Suprapubic skin (tissue), 4 donors: ENCODE data around the gene RELN. TPM values are rescaled to one million over a fixed set of nuclear protein-coding genes. Genes with fewer than 3 reads are reported as not detected.

ENCODE experiments used
- DNase-seq, 2 donors: peaks; one replicate each; pipeline ENCODE4 v3.0.0-alpha.2; 2019; ENCODE audit warnings: low spot score in 2 of 2
- H3K27ac ChIP-seq: fragments of 200-600 bp; sonication (generic); one replicate; pipeline ENCODE4 v1.5.1; 2019
- H3K27me3 ChIP-seq: fragments of 200-600 bp; sonication (generic); one replicate; pipeline ENCODE4 v1.5.1; 2019
- H3K36me3 ChIP-seq: fragments of 200-600 bp; sonication (generic); one replicate; pipeline ENCODE4 v1.5.1; 2019
- H3K4me1 ChIP-seq: fragments of 200-600 bp; sonication (generic); one replicate; pipeline ENCODE4 v1.5.1; 2019
- H3K4me3 ChIP-seq: fragments of 200-600 bp; sonication (generic); one replicate; pipeline ENCODE4 v1.5.1; 2019; ENCODE audit warnings: mild to moderate bottlenecking
- H3K9me3 ChIP-seq: fragments of 200-600 bp; sonication (generic); one replicate; pipeline ENCODE4 v1.5.1; 2019
- EP300 ChIP-seq: sonication (generic); formaldehyde crosslinking; IDR thresholded peaks from one replicate; pipeline ENCODE4 v1.6.1; 2017; ENCODE audit warnings: antibody characterized with exemption
- POLR2A ChIP-seq, 2 donors: fragments of 450-650 bp; IDR thresholded peaks; one replicate each; pipeline ENCODE4 v1.6.1; 2017; ENCODE audit warnings: antibody characterized with exemption in 2 of 2, mild to moderate bottlenecking in 2 of 2, moderate library complexity in 2 of 2
- POLR2AphosphoS5 ChIP-seq, 3 donors: sonication (generic); formaldehyde crosslinking; IDR thresholded peaks; one replicate each; pipeline ENCODE4 v1.6.1; 2017; ENCODE audit warnings: antibody characterized with exemption in 3 of 3
- WGBS: methylation state at CpG from one replicate; pipeline ENCODE4 v1.1.5; 2018; 5-methylcytosine and 5-hydroxymethylcytosine counted together
- total RNA-seq, 4 donors: library from RNA; depleted of rRNA; stranded (reverse); fragments of >200 nt; gene quantifications; one replicate each; pipeline ENCODE4 v1.1.0, GENCODE V29; 2016
- TF ChIP-seq, protein P1 (sequence below), 2 donors: fragments of 200-600 bp in 1 of 2; fragments of 450-650 bp in 1 of 2; sonication (generic) in 1 of 2; IDR thresholded peaks; one replicate each; pipeline ENCODE4 v1.5.1; 2016 to 2019; ENCODE audit warnings: antibody characterized with exemption in 2 of 2, mild to moderate bottlenecking in 1 of 2, moderate library complexity in 1 of 2

The RELN gene
- total RNA-seq, 4 donors from 2014 or later: 0.72 to 1.8 (median 1.3) TPM

GRCh38 chr7:103686763-103687162, 302.7 kb downstream of the RELN start:
- H3K4me1 ChIP-seq: no peaks in the 10 kb centered on the region

GRCh38 chr7:103686064-103686463, 303.4 kb downstream of the RELN start:
- H3K27me3 ChIP-seq: no peaks in the 10 kb centered on the region
- no peaks in the 10 kb centered on the region for H3K4me1 ChIP-seq
- H3K36me3 ChIP-seq: no peaks in the 10 kb centered on the region
- no peak overlapping the region for H3K27ac ChIP-seq
- H3K9me3 ChIP-seq: no peaks in the 10 kb centered on the region
- H3K4me3 ChIP-seq: no peak overlapping the region
- 80% methylated on average over 2 of the region's 2 CpGs for WGBS
- TF ChIP-seq, protein P1, sequence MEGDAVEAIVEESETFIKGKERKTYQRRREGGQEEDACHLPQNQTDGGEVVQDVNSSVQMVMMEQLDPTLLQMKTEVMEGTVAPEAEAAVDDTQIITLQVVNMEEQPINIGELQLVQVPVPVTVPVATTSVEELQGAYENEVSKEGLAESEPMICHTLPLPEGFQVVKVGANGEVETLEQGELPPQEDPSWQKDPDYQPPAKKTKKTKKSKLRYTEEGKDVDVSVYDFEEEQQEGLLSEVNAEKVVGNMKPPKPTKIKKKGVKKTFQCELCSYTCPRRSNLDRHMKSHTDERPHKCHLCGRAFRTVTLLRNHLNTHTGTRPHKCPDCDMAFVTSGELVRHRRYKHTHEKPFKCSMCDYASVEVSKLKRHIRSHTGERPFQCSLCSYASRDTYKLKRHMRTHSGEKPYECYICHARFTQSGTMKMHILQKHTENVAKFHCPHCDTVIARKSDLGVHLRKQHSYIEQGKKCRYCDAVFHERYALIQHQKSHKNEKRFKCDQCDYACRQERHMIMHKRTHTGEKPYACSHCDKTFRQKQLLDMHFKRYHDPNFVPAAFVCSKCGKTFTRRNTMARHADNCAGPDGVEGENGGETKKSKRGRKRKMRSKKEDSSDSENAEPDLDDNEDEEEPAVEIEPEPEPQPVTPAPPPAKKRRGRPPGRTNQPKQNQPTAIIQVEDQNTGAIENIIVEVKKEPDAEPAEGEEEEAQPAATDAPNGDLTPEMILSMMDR (IDR thresholded peaks at IDR 0.05): no peak
- no peak for TF ChIP-seq POLR2A (IDR thresholded peaks at IDR 0.05)
- TF ChIP-seq EP300: no peak
- TF ChIP-seq POLR2AphosphoS5 (IDR thresholded peaks at IDR 0.05): no peak
- DNase-seq: no peak

More at GRCh38 chr7:103686763-103687162, 302.7 kb downstream of the RELN start:
- no peaks in the 10 kb centered on the region for H3K27me3 ChIP-seq
- H3K4me3 ChIP-seq: no peak overlapping the region
- DNase-seq: no peak
- no peak overlapping the region for H3K27ac ChIP-seq
- H3K36me3 ChIP-seq: no peaks in the 10 kb centered on the region
- no peaks in the 10 kb centered on the region for H3K9me3 ChIP-seq
- no peak for TF ChIP-seq POLR2AphosphoS5 (IDR thresholded peaks at IDR 0.05)
- TF ChIP-seq POLR2A (IDR thresholded peaks at IDR 0.05): no peak
- TF ChIP-seq, protein P1 (IDR thresholded peaks at IDR 0.05): no peak
- TF ChIP-seq EP300: no peak
- WGBS: 57% methylated on average over 2 of the region's 2 CpGs

GRCh38 chr7:103685646-103686045, 303.8 kb downstream of the RELN start:
- TF ChIP-seq POLR2A (IDR thresholded peaks at IDR 0.05) (no peak), EP300 (no peak), POLR2AphosphoS5 (IDR thresholded peaks at IDR 0.05) (no peak)
- TF ChIP-seq, protein P1 (IDR thresholded peaks at IDR 0.05): no peak
- H3K4me3 ChIP-seq: no peak overlapping the region
- no peaks in the 10 kb centered on the region for H3K9me3 ChIP-seq
- no peaks in the 10 kb centered on the region for H3K36me3 ChIP-seq
- H3K4me1 ChIP-seq: no peaks in the 10 kb centered on the region
- H3K27ac ChIP-seq: no peak overlapping the region
- DNase-seq: no peak
- no peaks in the 10 kb centered on the region for H3K27me3 ChIP-seq
- 84% methylated on average over 2 of the region's 2 CpGs for WGBS

- H3K27ac ChIP-seq: no peak overlapping the region
- TF ChIP-seq, protein P1 (IDR thresholded peaks at IDR 0.05): no peak
- TF ChIP-seq POLR2AphosphoS5 (IDR thresholded peaks at IDR 0.05) (no peak), EP300 (no peak), POLR2A (IDR thresholded peaks at IDR 0.05) (no peak)
- 86% methylated on average over 2 of the region's 2 CpGs for WGBS
- H3K27me3 ChIP-seq: no peaks in the 10 kb centered on the region
- DNase-seq: no peak
- H3K4me3 ChIP-seq: no peak overlapping the region
- no peaks in the 10 kb centered on the region for H3K4me1 ChIP-seq
- no peaks in the 10 kb centered on the region for H3K9me3 ChIP-seq
- no peaks in the 10 kb centered on the region for H3K36me3 ChIP-seq
These were observed 306.1 kb downstream of the RELN start for GRCh38 chr7:103683348-103683747.

- WGBS: 64% methylated on average over 6 of the region's 6 CpGs
- Histone ChIP-seq H3K27me3 (no peaks in the 10 kb centered on the region), H3K4me1 (no peaks in the 10 kb centered on the region), H3K4me3 (no peak overlapping the region), H3K27ac (no peak overlapping the region), H3K9me3 (no peaks in the 10 kb centered on the region), H3K36me3 (no peaks in the 10 kb centered on the region)
- DNase-seq: no peak
- TF ChIP-seq POLR2A (IDR thresholded peaks at IDR 0.05): no peak
- TF ChIP-seq, protein P1 (IDR thresholded peaks at IDR 0.05): no peak
- no peak for TF ChIP-seq POLR2AphosphoS5 (IDR thresholded peaks at IDR 0.05)
- TF ChIP-seq EP300: no peak
These were observed 309.0 kb downstream of the RELN start for GRCh38 chr7:103680161-103681144.
